Loucy (cell line): ENCODE results near the gene CXXC1.

ENCODE experiments used
- H2AFZ ChIP-seq: fragments of 200-600 bp; sonication (generic); 2 replicates; pipeline ENCODE4 v1.6.0; 2016; ENCODE audit warnings: antibody characterized with exemption, mild to moderate bottlenecking, low read length, moderate library complexity
- H3F3A ChIP-seq: fragments of 200-600 bp; 2 replicates; pipeline ENCODE4 v1.6.0; 2016; ENCODE audit warnings: antibody characterized with exemption, low read depth, mild to moderate bottlenecking
- H3K27me3 ChIP-seq: fragments of 200-600 bp; sonication (generic); 2 replicates; pipeline ENCODE4 v1.6.1; 2014; ENCODE audit warnings: low read length, mild to moderate bottlenecking; ENCODE audit not compliant: insufficient read depth, poor library complexity, severe bottlenecking
- H3K36me3 ChIP-seq: fragments of 200-600 bp; sonication (generic); 2 replicates; pipeline ENCODE4 v1.6.1; 2016; ENCODE audit warnings: low read length; ENCODE audit not compliant: insufficient read depth
- H3K4me1 ChIP-seq: fragments of 200-600 bp; sonication (generic); 2 replicates; pipeline ENCODE4 v1.5.1; 2014; ENCODE audit warnings: low read length, mild to moderate bottlenecking; ENCODE audit not compliant: insufficient read depth, poor library complexity, severe bottlenecking
- H3K4me2 ChIP-seq: fragments of 200-600 bp; sonication (generic); 2 replicates; pipeline ENCODE4 v1.6.0; 2014; ENCODE audit warnings: antibody characterized with exemption, low read length, low read depth, mild to moderate bottlenecking; ENCODE audit not compliant: poor library complexity, severe bottlenecking
- H3K4me3 ChIP-seq: fragments of 200-600 bp; sonication (generic); 2 replicates; pipeline ENCODE4 v1.5.1; 2014; ENCODE audit warnings: low read length, mild to moderate bottlenecking, mixed read lengths; ENCODE audit not compliant: poor library complexity, severe bottlenecking
- H3K79me2 ChIP-seq: fragments of 200-600 bp; sonication (generic); 2 replicates; pipeline ENCODE4 v1.6.1; 2014; ENCODE audit warnings: low read length; ENCODE audit not compliant: insufficient read depth
- H3K9ac ChIP-seq: fragments of 200-600 bp; sonication (generic); 2 replicates; pipeline ENCODE4 v1.6.0; 2014; ENCODE audit warnings: mild to moderate bottlenecking, low read depth, low read length, moderate library complexity; ENCODE audit not compliant: poor library complexity, severe bottlenecking
- H3K9me2 ChIP-seq: fragments of 200-600 bp; sonication (generic); replicated peaks from 2 replicates; pipeline ENCODE4 v1.6.1; 2016; ENCODE audit warnings: low read depth, low read length, mixed read lengths
- H3K9me3 ChIP-seq: fragments of 200-600 bp; sonication (generic); 2 replicates; pipeline ENCODE4 v1.6.1; 2014; ENCODE audit warnings: mild to moderate bottlenecking, antibody characterized with exemption, low read length, low read depth; ENCODE audit not compliant: insufficient read depth
- H4K20me1 ChIP-seq: fragments of 200-600 bp; sonication (generic); 2 replicates; pipeline ENCODE4 v1.6.0; 2014; ENCODE audit warnings: antibody characterized with exemption, low read length, mild to moderate bottlenecking; ENCODE audit not compliant: insufficient read depth, poor library complexity, severe bottlenecking
- CTCF ChIP-seq: fragments of 200-600 bp; sonication (generic); conservative IDR thresholded peaks from 2 replicates; pipeline ENCODE4 v1.5.1; 2014; ENCODE audit warnings: mild to moderate bottlenecking, antibody characterized with exemption, low read length
- EZH2phosphoT487 ChIP-seq: fragments of 200-600 bp; IDR thresholded peaks from 2 replicates; pipeline ENCODE4 v1.6.1; 2018; ENCODE audit warnings: antibody characterized with exemption, mild to moderate bottlenecking, moderate library complexity, borderline replicate concordance

The CXXC1 gene

GRCh38 chr18:50330176-50330575 lies 42.7 kb upstream of the CXXC1 start:
- Histone ChIP-seq H3K36me3 (no peaks in the 10 kb centered on the region), H3K79me2 (no peaks in the 10 kb centered on the region)
- TF ChIP-seq EZH2phosphoT487 (no peak), CTCF (no peak)

DNA sequence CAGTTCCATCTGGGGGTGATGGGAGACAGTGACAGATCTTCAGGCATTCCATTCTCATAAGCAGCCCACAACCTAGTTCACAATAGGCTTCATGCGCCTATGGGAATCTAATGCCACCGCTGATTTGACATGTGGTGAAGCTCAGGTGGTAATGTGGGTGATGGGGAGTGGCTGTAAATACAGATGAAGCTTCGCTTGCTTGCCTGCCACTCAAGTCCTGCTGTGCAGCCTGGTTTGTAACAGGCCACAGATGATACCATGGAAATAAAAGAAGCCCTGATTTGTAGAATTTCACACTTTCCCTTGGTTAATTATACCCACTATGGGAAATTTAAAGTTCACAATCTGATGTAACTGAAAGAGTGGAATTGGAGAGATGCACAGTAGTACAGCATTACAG lies 40.5 kb upstream of the CXXC1 start:
- Histone ChIP-seq H3F3A (no peaks in the 10 kb centered on the region), H2AFZ (no peak overlapping the region), H3K4me2 (no peak overlapping the region), H3K4me3 (no peak overlapping the region), H3K9me3 (no peaks in the 10 kb centered on the region), H3K79me2 (no peaks in the 10 kb centered on the region), H3K4me1 (no peaks in the 10 kb centered on the region), H4K20me1 (no peaks in the 10 kb centered on the region), H3K27me3 (no peaks in the 10 kb centered on the region), H3K9ac (no peak overlapping the region), H3K36me3 (no peaks in the 10 kb centered on the region), H3K9me2 (no peaks in the 10 kb centered on the region)
- TF ChIP-seq CTCF: no peak
- TF ChIP-seq EZH2phosphoT487: no peak

More at GRCh38 chr18:50330176-50330575, 42.7 kb upstream of the CXXC1 start:
- Histone ChIP-seq H3F3A (no peaks in the 10 kb centered on the region), H3K27me3 (no peaks in the 10 kb centered on the region), H3K9me2 (no peaks in the 10 kb centered on the region), H3K4me2 (no peak overlapping the region), H3K9ac (no peak overlapping the region), H2AFZ (no peak overlapping the region), H4K20me1 (no peaks in the 10 kb centered on the region), H3K9me3 (no peaks in the 10 kb centered on the region), H3K4me1 (no peaks in the 10 kb centered on the region), H3K4me3 (no peak overlapping the region)

DNA sequence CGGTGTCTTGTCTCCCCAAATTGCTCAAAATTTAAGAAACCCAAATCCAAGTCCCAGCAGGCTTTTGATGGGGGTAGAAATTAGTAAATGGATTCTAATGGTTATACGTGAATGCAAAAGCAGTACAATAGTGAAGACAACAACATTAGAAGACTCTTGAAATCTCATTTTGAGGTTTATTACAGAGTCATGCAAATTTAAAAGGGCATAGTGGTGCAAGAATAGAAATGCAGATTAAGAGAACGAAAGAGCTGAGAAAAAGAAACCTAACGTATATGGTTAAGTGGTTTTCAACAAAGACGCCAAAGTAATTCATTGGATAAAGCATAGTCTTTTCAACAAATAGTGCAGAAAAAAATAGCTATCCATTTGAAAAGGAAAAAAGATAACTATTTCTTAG lies 33.2 kb upstream of the CXXC1 start:
- no peaks in the 10 kb centered on the region for H3K9me3 ChIP-seq
- no peaks in the 10 kb centered on the region for H3K36me3 ChIP-seq
- peaks cover 6% of the 10 kb centered on the region for H3K27me3 ChIP-seq
- TF ChIP-seq CTCF (no peak), EZH2phosphoT487 (no peak)
- no peaks in the 10 kb centered on the region for H3F3A ChIP-seq
- H4K20me1 ChIP-seq: no peaks in the 10 kb centered on the region
- no peaks in the 10 kb centered on the region for H3K9me2 ChIP-seq
- H3K9ac ChIP-seq: no peak overlapping the region
- H2AFZ ChIP-seq: no peak overlapping the region
- H3K4me2 ChIP-seq: no peak overlapping the region
- no peaks in the 10 kb centered on the region for H3K79me2 ChIP-seq
- H3K4me3 ChIP-seq: no peak overlapping the region
- no peaks in the 10 kb centered on the region for H3K4me1 ChIP-seq
